Loucy (cell line): ENCODE results near the gene CHST12.

ENCODE experiments used
- EZH2phosphoT487 ChIP-seq: fragments of 200-600 bp; IDR thresholded peaks from 2 replicates; pipeline ENCODE4 v1.6.1; 2018; ENCODE audit warnings: antibody characterized with exemption, mild to moderate bottlenecking, moderate library complexity, borderline replicate concordance
- TF ChIP-seq, protein P1 (sequence below): fragments of 200-600 bp; sonication (generic); conservative IDR thresholded peaks from 2 replicates; pipeline ENCODE4 v1.5.1; 2014; ENCODE audit warnings: mild to moderate bottlenecking, antibody characterized with exemption, low read length

DNA sequence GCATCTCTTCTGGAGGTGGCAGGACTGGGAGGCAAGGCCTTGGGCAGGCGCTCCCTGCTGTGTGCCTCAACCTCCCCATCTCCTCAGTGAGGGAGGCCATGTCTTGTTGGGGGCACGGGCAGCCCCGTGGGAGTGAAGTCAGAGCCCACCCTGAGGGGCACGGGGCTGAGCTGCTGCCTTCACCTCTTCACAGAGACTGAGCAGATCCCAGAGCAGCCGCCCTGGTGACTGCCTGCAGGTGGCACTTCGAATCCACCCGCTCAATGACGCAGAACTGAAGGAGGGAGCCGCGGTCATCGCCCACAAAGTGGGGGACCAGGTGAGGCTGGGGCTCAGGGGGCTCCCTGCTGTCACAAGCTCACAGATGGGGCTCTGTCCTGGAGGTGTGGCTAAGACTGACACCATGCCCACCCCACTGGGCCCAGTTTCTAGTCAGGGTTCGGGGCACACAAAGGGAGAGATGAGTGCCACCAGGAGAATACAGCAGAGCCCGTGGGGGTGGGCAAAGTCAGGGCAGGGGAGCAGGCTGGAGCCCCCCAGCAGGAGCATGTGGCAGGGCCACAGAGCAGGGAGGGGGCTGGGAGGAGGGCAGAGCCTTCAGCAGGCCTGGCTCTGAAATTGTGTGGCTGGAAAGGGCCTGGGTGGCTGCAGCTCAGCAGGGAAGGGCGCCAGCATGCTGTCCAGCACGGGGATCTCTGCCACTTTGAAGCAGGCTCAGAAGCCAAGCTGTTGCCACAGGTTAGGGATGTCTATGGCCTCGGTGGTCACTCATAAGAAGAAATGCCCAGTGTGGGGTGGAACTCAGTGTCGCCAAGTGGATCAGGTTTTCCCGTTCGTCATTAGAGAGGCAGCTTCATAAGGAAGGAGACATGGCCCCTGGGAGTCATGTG, 18.8 kb upstream of the CHST12 start:
- TF ChIP-seq EZH2phosphoT487 = no peak
- TF ChIP-seq, protein P1, sequence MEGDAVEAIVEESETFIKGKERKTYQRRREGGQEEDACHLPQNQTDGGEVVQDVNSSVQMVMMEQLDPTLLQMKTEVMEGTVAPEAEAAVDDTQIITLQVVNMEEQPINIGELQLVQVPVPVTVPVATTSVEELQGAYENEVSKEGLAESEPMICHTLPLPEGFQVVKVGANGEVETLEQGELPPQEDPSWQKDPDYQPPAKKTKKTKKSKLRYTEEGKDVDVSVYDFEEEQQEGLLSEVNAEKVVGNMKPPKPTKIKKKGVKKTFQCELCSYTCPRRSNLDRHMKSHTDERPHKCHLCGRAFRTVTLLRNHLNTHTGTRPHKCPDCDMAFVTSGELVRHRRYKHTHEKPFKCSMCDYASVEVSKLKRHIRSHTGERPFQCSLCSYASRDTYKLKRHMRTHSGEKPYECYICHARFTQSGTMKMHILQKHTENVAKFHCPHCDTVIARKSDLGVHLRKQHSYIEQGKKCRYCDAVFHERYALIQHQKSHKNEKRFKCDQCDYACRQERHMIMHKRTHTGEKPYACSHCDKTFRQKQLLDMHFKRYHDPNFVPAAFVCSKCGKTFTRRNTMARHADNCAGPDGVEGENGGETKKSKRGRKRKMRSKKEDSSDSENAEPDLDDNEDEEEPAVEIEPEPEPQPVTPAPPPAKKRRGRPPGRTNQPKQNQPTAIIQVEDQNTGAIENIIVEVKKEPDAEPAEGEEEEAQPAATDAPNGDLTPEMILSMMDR = peak; percentile 64
